GM06990 (cell line): ENCODE data around the gene TMEM38A.
"Not testable (repeated sequence)": the region's sequence is repeated elsewhere in the genome, so short reads cannot be mapped to it uniquely, and the experiment has no call there.

Experiments
- DNase-seq: peaks from one replicate; pipeline ENCODE4 v3.0.0-alpha.2; 2011; ENCODE audit not compliant: insufficient read length; ENCODE audit errors: extremely low read depth
- H3K27me3 ChIP-seq: replicated peaks from 2 replicates; pipeline ENCODE4 v1.6.0; 2011; ENCODE audit warnings: low read length; ENCODE audit not compliant: control insufficient read depth, insufficient read depth
- H3K36me3 ChIP-seq: 2 replicates; pipeline ENCODE4 v1.5.1; 2011; ENCODE audit warnings: low read length; ENCODE audit not compliant: control insufficient read depth, insufficient read depth
- H3K4me3 ChIP-seq: replicated peaks from 2 replicates; pipeline ENCODE4 v1.5.1; 2011; ENCODE audit warnings: low read depth, mild to moderate bottlenecking, control low read depth, low read length
- TF ChIP-seq, protein P1 (sequence below): IDR thresholded peaks from 2 replicates; pipeline ENCODE4 v1.5.1; 2011; ENCODE audit warnings: low read length, control low read depth, mild to moderate bottlenecking, inconsistent platforms; ENCODE audit not compliant: insufficient read depth, poor library complexity, severe bottlenecking

Gene TMEM38A

GRCh38 chr19:16671652-16672274, 10.8 kb downstream of the TMEM38A start:
- Histone ChIP-seq H3K27me3 (no peaks in the 10 kb centered on the region), H3K4me3 (no peak overlapping the region), H3K36me3 (peaks cover 7% of the 10 kb centered on the region)
- DNase-seq: no peak
- TF ChIP-seq, protein P1, sequence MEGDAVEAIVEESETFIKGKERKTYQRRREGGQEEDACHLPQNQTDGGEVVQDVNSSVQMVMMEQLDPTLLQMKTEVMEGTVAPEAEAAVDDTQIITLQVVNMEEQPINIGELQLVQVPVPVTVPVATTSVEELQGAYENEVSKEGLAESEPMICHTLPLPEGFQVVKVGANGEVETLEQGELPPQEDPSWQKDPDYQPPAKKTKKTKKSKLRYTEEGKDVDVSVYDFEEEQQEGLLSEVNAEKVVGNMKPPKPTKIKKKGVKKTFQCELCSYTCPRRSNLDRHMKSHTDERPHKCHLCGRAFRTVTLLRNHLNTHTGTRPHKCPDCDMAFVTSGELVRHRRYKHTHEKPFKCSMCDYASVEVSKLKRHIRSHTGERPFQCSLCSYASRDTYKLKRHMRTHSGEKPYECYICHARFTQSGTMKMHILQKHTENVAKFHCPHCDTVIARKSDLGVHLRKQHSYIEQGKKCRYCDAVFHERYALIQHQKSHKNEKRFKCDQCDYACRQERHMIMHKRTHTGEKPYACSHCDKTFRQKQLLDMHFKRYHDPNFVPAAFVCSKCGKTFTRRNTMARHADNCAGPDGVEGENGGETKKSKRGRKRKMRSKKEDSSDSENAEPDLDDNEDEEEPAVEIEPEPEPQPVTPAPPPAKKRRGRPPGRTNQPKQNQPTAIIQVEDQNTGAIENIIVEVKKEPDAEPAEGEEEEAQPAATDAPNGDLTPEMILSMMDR: no peak

- TF ChIP-seq, protein P1: no peak
- DNase-seq: no peak
- Histone ChIP-seq H3K4me3 (no peak overlapping the region), H3K27me3 (no peaks in the 10 kb centered on the region), H3K36me3 (peaks cover 9% of the 10 kb centered on the region)
These were observed 12.3 kb downstream of the TMEM38A start for GRCh38 chr19:16673231-16673630.

GRCh38 chr19:16673839-16674238, 12.9 kb downstream of the TMEM38A start:
- not testable (repeated sequence) for H3K27me3 ChIP-seq, H3K4me3 ChIP-seq, DNase-seq, H3K36me3 ChIP-seq

DNA sequence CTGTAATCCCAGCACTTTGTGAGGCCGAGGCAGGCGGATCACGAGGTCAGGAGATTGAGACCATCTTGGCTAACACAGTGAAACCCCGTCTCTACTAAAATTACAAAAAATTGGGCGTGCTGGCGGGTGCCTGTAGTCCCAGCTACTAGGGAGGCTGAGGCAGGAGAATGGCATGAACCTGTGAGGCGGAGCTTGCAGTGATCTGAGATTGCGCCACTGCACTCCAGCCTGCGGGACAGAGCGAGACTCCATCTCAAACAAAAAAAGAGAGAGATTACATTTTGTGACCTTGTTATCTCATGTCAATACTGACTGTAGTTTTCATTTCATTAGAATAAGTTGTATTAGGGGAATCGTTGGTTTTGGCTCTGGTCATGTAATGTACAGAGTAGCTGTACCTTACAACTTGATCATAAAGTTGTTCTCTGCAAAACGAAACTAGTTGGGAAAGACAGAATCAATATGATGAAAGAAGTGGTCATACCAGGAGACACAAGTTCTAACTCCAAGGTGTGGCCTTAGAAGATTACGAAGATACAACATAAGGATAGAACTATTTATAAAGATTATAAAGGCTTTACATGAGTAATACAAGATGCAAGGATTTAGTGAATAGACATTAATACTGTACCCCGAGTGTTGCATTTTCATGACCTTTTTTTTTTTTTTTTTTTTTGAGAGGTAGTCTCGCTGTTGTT, 15.3 kb downstream of the TMEM38A start:
- TF ChIP-seq, protein P1: no peak
- peaks cover 19% of the 10 kb centered on the region for H3K36me3 ChIP-seq
- DNase-seq: no peak
- no peaks in the 10 kb centered on the region for H3K27me3 ChIP-seq
- no peak overlapping the region for H3K4me3 ChIP-seq

GRCh38 chr19:16677055-16677454, 16.1 kb downstream of the TMEM38A start:
- no peak for DNase-seq
- Histone ChIP-seq H3K4me3 (no peak overlapping the region), H3K27me3 (no peaks in the 10 kb centered on the region), H3K36me3 (peaks cover 23% of the 10 kb centered on the region)
- TF ChIP-seq, protein P1: no peak

GRCh38 chr19:16678498-16678897, 17.6 kb downstream of the TMEM38A start:
- TF ChIP-seq, protein P1: no peak
- no peak for DNase-seq
- Histone ChIP-seq H3K36me3 (peaks cover 26% of the 10 kb centered on the region), H3K4me3 (no peak overlapping the region), H3K27me3 (no peaks in the 10 kb centered on the region)
